A673 (cell line): Measurements from ENCODE around the gene YKT6. TPM values are rescaled to one million over a fixed set of nuclear protein-coding genes. Genes with fewer than 3 reads are reported as not detected.

Experiments
- BruUV-seq: library from RNA; stranded (reverse); fragments of 400-500 nt; replicated peaks from 2 replicates; lab custom pipeline; 2021; lab: Mats Ljungman, UMichigan
- CTCF ChIA-PET: fragments of 300-600 bp; sonication (Branson Sonifier 250); formaldehyde crosslinking; loops from one replicate; lab custom pipeline; 2022; ENCODE audit warnings: antibody characterized with exemption; lab: Charles Lee
- POLR2A ChIA-PET: fragments of 300-600 bp; sonication (Branson Sonifier 250); formaldehyde crosslinking; loops from one replicate; lab custom pipeline; 2022; ENCODE audit warnings: antibody characterized with exemption; ENCODE audit not compliant: low non-redundant PET; lab: Charles Lee
- DNase-seq: peaks from one replicate; pipeline ENCODE4 v3.0.0-alpha.2; 2015; ENCODE audit warnings: low spot score
- H3K27ac ChIP-seq: fragments of 200-600 bp; sonication (generic); 2 replicates; pipeline ENCODE4 v1.5.1; 2016; ENCODE audit warnings: mixed run types, low read depth, mild to moderate bottlenecking, mixed read lengths, antibody characterized with exemption, low read length; ENCODE audit not compliant: poor library complexity, severe bottlenecking
- H3K27me3 ChIP-seq: fragments of 200-600 bp; sonication (generic); replicated peaks from 2 replicates; pipeline ENCODE4 v1.6.1; 2017; ENCODE audit warnings: mixed run types, low read depth, mild to moderate bottlenecking, mixed read lengths, antibody characterized with exemption, low read length; ENCODE audit not compliant: insufficient read depth, poor library complexity
- H3K36me3 ChIP-seq: fragments of 200-600 bp; sonication (generic); 2 replicates; pipeline ENCODE4 v1.6.1; 2016; ENCODE audit warnings: mixed run types, mild to moderate bottlenecking, mixed read lengths, antibody characterized with exemption, low read length; ENCODE audit not compliant: insufficient read depth, poor library complexity, severe bottlenecking
- H3K4me1 ChIP-seq: fragments of 200-600 bp; sonication (generic); 2 replicates; pipeline ENCODE4 v1.6.1; 2017; ENCODE audit warnings: mixed run types, mild to moderate bottlenecking, mixed read lengths, antibody characterized with exemption, low read length; ENCODE audit not compliant: insufficient read depth, poor library complexity, severe bottlenecking
- H3K4me3 ChIP-seq: fragments of 200-600 bp; sonication (generic); 2 replicates; pipeline ENCODE4 v1.5.1; 2016; ENCODE audit warnings: low read depth, mixed run types, mild to moderate bottlenecking, mixed read lengths, low read length; ENCODE audit not compliant: poor library complexity, severe bottlenecking
- H3K9me3 ChIP-seq: fragments of 200-600 bp; sonication (generic); 2 replicates; pipeline ENCODE4 v1.6.1; 2016; ENCODE audit warnings: mixed run types, low read depth, mild to moderate bottlenecking, mixed read lengths, antibody characterized with exemption, low read length; ENCODE audit not compliant: poor library complexity, severe bottlenecking
- EZH2 ChIP-seq: fragments of 200-600 bp; sonication (generic); IDR thresholded peaks from 2 replicates; pipeline ENCODE4 v1.6.1; 2017; ENCODE audit warnings: borderline replicate concordance, low read depth, mild to moderate bottlenecking, mixed read lengths, antibody characterized with exemption, low read length; ENCODE audit not compliant: poor library complexity, severe bottlenecking
- intact Hi-C: fragments of 100-400 bp; cut with micrococcal nuclease; formaldehyde crosslinking; loops from one replicate; pipeline ENCODE4 v1.10.0; 2022; ENCODE audit not compliant: unreplicated experiment
- total RNA-seq: library from RNA; stranded (reverse); gene quantifications from 2 replicates; pipeline ENCODE4 v1.2.3, GENCODE V29; 2021
- TF ChIP-seq, protein P1 (sequence below): fragments of 300-800, 200-600 bp; sonication (generic); conservative IDR thresholded peaks from 2 replicates; pipeline ENCODE4 v1.5.1; 2017; ENCODE audit warnings: low read depth, mild to moderate bottlenecking, antibody characterized with exemption, low read length, moderate library complexity, mixed read lengths

The YKT6 gene
- total RNA-seq, 1 experiment from 2014 or later, result 140 TPM

DNA sequence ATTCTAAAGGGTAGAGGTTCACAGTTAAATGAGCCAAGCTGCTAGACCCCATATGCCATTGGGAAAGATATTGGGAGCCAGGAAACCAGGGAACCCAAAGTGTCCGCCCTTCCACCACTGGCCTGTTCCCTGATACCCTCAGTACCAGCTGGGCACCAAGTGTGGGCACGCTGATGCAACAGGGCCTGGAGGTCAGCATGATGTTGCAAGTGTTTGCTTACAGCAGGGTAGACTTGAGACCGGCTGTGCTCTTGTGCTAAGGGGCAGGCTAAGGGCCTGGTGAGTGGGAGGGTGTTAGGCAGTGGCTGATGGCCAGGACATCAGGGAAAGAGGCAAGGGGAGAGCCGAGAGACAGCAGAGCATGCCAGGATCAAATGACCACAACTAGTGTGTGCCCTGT lies 38.6 kb upstream of the YKT6 start:
- H3K27ac ChIP-seq, result no peak overlapping the region
- no TSS peak for BruUV-seq
- no peaks in the 10 kb centered on the region for H3K27me3 ChIP-seq
- no peak overlapping the region for H3K4me3 ChIP-seq
- intact Hi-C loops, result no loop called here
- ChIA-PET POLR2A (no interaction called here), CTCF (no interaction called here)
- no peaks in the 10 kb centered on the region for H3K4me1 ChIP-seq
- no peak for TF ChIP-seq EZH2
- TF ChIP-seq, protein P1, sequence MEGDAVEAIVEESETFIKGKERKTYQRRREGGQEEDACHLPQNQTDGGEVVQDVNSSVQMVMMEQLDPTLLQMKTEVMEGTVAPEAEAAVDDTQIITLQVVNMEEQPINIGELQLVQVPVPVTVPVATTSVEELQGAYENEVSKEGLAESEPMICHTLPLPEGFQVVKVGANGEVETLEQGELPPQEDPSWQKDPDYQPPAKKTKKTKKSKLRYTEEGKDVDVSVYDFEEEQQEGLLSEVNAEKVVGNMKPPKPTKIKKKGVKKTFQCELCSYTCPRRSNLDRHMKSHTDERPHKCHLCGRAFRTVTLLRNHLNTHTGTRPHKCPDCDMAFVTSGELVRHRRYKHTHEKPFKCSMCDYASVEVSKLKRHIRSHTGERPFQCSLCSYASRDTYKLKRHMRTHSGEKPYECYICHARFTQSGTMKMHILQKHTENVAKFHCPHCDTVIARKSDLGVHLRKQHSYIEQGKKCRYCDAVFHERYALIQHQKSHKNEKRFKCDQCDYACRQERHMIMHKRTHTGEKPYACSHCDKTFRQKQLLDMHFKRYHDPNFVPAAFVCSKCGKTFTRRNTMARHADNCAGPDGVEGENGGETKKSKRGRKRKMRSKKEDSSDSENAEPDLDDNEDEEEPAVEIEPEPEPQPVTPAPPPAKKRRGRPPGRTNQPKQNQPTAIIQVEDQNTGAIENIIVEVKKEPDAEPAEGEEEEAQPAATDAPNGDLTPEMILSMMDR, result no peak
- no peaks in the 10 kb centered on the region for H3K36me3 ChIP-seq
- DNase-seq, result no peak
- H3K9me3 ChIP-seq, result no peaks in the 10 kb centered on the region

- Histone ChIP-seq H3K27ac (no peak overlapping the region), H3K36me3 (no peaks in the 10 kb centered on the region), H3K27me3 (no peaks in the 10 kb centered on the region), H3K4me1 (no peaks in the 10 kb centered on the region), H3K4me3 (no peak overlapping the region), H3K9me3 (no peaks in the 10 kb centered on the region)
- TF ChIP-seq, protein P1, result no peak
- no peak for TF ChIP-seq EZH2
- CTCF ChIA-PET, result no interaction called here
- BruUV-seq, result no TSS peak
- intact Hi-C loops, result no loop called here
- POLR2A ChIA-PET, result no interaction called here
- DNase-seq, result no peak
Observed at GRCh38 chr7:44162785-44163395, 37.9 kb upstream of the YKT6 start.

- Histone ChIP-seq H3K27me3 (no peaks in the 10 kb centered on the region), H3K9me3 (no peaks in the 10 kb centered on the region), H3K4me1 (no peaks in the 10 kb centered on the region), H3K36me3 (no peaks in the 10 kb centered on the region), H3K27ac (no peak overlapping the region), H3K4me3 (no peak overlapping the region)
- intact Hi-C loops, result no loop called here
- no TSS peak for BruUV-seq
- CTCF ChIA-PET, result no interaction called here
- no peak for DNase-seq
- TF ChIP-seq, protein P1, result no peak
- TF ChIP-seq EZH2, result no peak
- POLR2A ChIA-PET, result no interaction called here
Observed at GRCh38 chr7:44163591-44163990, 37.2 kb upstream of the YKT6 start.
